Stimulated activated CD4-positive, alpha-beta T cell treated with anti-CD3 and anti-CD28 coated beads, Interleukin-12 subunit alpha, Interleukin-12 subunit beta, amount 100 ng/mL, for 4 hours (primary cell): Measurements from ENCODE around the gene SPIRE1.
"Not testable (repeated sequence)": the region's sequence is repeated elsewhere in the genome, so short reads cannot be mapped to it uniquely, and the experiment has no call there.

ENCODE experiments used
- DNase-seq: peaks from one replicate; pipeline ENCODE4 v3.0.0-alpha.2; 2020

The SPIRE1 gene

GRCh38 chr18:12551943-12552878, 105.7 kb downstream of the SPIRE1 start:
- DNase-seq = not testable (repeated sequence)

GRCh38 chr18:12551466-12551865, 106.4 kb downstream of the SPIRE1 start:
- DNase-seq = not testable (repeated sequence)

DNA sequence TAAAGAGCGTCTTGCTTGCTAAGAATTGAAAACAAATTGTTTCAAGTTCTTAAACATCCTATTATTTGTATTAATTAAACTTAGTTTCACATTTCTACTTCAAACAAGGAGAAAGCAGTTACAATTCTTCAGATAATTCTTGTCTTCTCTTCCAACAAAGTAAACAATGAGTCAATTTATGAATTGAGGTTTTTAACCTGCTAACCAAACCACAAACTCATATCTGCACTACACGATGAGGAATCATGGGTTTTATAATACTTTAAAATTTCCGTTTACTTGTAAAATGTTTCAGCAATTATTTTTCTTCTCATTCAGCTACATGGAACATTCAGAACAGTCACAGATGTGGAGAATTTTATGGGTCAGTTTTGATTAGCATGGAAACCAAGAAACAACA, 114.2 kb downstream of the SPIRE1 start:
- no peak for DNase-seq

GRCh38 chr18:12540751-12541150, 117.2 kb downstream of the SPIRE1 start:
- DNase-seq = no peak

DNA sequence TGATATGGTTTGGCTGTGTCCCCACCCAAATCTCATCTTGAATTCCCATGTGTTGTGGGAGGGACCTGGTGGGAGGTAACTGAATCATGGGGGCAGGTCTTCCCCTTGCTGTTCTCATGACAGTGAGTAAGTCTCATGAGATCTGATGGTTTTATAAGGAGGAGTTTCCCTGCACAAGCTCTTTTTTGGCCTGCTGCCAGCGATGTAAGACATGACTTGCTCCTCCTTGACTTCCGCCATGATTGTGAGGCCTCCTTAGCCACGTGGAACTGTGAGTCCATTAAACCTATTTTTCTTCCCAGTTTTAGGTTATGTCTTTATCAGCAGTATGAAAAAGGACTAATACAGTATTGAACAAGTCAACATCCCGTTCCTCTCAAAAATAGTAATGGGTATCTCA, 118.7 kb downstream of the SPIRE1 start:
- not testable (repeated sequence) for DNase-seq

GRCh38 chr18:12534820-12535219, 123.1 kb downstream of the SPIRE1 start:
- no peak for DNase-seq

- no peak for DNase-seq
Measured at GRCh38 chr18:12532661-12533060, 125.2 kb downstream of the SPIRE1 start.

DNA sequence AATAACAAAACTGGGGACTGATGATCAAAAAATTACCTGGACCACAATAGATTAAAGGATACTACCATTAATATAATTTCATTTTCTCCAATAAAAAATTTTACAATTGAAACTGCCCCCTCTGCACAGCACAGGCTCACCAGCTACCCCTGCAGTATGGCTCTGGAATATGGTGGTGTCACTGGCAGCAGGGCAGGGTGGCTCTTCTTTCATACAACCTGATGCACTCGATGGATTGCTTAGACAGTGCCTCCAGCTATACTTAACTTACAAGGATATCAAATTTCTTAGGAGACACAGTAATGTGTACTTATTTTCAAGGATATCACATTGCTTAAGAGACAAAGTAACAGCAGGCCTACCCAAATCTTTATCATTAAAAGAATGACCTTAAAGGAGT, 126.2 kb downstream of the SPIRE1 start:
- DNase-seq = no peak

DNA sequence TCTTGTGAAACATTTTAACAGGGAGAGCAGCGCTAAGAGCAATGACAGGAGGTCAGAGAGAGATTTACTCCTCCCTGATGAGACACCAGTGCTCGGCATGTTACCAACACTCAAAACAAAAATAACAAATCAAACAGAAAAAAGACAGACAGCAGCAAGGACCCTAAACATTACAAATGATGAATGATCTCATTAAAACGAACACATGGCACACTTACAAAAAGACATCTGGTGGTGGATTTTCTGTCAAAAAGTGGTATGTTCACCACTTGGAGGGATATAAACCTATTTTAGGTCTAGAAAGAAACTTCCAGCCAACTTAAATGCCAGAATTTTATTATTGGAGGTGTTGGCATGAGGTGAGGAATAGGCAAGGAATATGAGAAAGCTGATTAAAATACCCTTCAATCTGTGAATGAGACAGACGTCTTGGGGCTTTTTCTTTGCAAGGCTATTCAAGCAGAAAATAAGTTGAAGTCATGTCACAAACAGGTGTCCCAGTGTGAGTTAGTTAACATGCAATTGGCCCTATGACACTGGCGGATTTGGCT, 137.4 kb downstream of the SPIRE1 start:
- no peak for DNase-seq

- no peak for DNase-seq
Measured at GRCh38 chr18:12518832-12519531, 138.9 kb downstream of the SPIRE1 start.

- no peak for DNase-seq
Measured at GRCh38 chr18:12518326-12518725, 139.6 kb downstream of the SPIRE1 start.

- DNase-seq = no peak
Measured at GRCh38 chr18:12517142-12517825, 140.6 kb downstream of the SPIRE1 start.

GRCh38 chr18:12516049-12516630, 141.8 kb downstream of the SPIRE1 start:
- no peak for DNase-seq

DNA sequence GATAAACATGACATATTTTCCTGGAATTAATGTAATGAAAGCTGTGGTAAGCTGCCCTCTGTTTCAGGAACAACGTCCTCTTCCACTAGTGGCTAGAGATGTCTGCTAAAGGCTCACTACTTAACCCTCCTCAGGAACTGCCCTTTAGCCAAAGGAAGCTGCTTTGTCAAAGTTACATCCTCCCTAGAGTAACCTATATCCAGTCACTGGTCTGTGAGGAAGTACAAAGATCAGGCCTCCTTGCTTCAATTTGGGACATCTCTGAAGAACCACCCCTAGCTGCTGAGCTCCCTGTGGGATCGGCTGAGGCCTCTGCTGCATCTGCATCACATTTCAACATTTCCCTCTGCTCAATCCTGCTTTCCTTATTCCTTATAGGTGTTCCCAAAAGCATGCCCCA, 142.4 kb downstream of the SPIRE1 start:
- DNase-seq = no peak

DNA sequence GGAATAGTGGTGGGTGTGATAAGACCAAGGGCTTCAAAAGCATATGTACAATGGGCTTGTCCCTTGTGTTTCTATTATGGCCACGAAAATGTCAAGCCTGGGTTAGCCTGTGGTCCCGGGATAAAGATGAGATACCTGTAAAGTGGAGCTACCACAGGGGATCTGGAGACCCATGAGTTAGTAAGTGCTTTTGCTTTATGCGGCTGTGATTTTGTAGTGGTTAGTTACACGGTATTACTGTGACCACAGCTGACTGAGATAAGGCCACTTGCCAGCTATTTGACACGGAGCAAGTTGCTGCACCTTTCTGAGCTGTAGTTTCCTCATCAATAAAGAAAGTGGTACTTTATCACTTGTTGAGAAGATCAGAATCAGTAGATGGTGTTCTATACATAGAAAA, 150.9 kb downstream of the SPIRE1 start:
- DNase-seq = no peak

DNA sequence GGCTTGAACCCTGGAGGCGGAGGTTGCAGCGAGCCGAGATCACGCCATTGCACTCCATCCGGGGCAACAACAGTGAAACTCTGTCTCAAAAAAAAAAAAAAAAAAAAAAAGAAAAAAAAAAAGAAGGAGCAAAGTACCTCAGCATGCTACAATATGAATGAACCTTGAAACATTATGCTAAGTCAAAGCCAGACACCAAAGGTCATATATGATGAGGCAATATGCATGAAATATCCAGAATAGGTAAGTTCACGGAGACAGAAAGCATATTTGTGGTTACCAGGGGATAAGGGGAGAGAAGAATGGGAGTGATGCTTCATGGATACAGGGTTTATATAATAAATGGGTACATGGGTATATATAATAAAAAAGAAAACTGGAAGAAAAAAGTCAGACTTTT, 156.9 kb downstream of the SPIRE1 start:
- DNase-seq = no peak

GRCh38 chr18:12497839-12498238, 160.1 kb downstream of the SPIRE1 start:
- no peak for DNase-seq

- DNase-seq = no peak
Measured at GRCh38 chr18:12497296-12497695, 160.6 kb downstream of the SPIRE1 start.

GRCh38 chr18:12492907-12493306, 165.0 kb downstream of the SPIRE1 start:
- no peak for DNase-seq

DNA sequence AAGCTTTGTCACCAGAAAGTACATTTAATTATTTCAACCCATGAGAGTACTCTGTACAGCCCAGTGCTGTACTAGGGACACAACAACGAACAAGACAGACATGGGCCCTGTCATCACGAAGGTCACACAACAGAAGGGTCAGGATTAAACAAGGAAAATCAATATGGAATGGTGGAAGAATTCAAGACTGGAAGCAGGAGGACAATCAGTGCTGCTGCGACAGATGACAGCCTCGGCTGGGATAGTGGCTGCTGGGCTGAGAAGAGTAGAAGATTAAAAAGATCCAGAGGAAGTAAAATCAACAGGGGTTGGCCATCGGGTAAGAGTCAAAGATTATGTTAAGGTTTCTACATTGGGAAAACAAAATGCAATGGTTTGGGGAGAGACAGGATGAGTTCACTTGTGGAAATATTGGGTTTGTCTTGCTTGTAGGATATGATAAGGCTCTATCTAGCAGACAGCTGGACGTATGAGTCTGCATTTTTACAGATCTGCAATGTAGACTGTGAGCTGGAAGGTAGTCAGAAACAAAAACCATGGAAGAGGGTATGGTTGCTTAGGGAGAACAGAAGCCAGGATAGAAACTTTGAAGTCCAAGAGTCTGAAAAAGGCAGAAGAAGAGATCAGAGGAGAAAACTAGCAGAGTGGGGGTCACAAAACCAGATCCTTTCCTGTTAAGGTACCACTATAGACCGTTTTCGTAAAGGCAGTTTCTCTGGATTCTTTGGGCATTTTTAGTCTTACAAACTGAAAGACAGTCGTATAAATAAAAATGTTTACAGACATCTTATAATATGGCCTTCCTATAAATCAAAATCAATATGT, 166.1 kb downstream of the SPIRE1 start:
- no peak for DNase-seq

- no peak for DNase-seq
Measured at GRCh38 chr18:12485479-12486105, 172.3 kb downstream of the SPIRE1 start.
